ENCODE measurements around the gene PSMD4.
"Not testable (repeated sequence)": the region's sequence is repeated elsewhere in the genome, so short reads cannot be mapped to it uniquely, and the experiment has no call there.

PSMD4 gene

DNA sequence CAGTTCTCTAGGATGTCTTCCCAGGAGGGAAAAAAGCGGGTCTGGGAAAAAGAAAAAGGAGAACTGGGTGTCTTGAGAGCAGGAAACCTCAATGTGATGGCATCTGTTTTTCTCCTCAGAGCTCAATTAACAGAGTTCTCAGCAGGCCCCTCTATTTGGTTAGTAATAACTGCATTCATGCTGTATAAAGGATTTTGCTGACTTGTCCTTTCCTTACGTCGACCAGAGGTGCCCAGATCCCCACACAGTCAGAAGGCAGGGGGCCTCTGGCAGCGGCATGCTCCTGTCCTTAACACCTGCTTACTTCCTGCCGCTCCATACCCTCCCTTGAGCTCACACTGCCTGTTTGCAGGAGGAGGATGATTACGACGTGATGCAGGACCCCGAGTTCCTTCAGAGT is 12.3 kb downstream of the PSMD4 start:
- TF ChIP-seq, protein P1, sequence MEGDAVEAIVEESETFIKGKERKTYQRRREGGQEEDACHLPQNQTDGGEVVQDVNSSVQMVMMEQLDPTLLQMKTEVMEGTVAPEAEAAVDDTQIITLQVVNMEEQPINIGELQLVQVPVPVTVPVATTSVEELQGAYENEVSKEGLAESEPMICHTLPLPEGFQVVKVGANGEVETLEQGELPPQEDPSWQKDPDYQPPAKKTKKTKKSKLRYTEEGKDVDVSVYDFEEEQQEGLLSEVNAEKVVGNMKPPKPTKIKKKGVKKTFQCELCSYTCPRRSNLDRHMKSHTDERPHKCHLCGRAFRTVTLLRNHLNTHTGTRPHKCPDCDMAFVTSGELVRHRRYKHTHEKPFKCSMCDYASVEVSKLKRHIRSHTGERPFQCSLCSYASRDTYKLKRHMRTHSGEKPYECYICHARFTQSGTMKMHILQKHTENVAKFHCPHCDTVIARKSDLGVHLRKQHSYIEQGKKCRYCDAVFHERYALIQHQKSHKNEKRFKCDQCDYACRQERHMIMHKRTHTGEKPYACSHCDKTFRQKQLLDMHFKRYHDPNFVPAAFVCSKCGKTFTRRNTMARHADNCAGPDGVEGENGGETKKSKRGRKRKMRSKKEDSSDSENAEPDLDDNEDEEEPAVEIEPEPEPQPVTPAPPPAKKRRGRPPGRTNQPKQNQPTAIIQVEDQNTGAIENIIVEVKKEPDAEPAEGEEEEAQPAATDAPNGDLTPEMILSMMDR (IDR thresholded peaks at IDR 0.05; ENCODE audit: borderline replicate concordance, control extremely low read depth, extremely low read depth, insufficient read depth, missing control alignments), result no peak
- no peak for DNase-seq (ENCODE audit: low spot score)
- in situ Hi-C loops (cut with MboI; ENCODE audit: low sequenced_read_pairs, unreplicated experiment), result no loop called here

DNA sequence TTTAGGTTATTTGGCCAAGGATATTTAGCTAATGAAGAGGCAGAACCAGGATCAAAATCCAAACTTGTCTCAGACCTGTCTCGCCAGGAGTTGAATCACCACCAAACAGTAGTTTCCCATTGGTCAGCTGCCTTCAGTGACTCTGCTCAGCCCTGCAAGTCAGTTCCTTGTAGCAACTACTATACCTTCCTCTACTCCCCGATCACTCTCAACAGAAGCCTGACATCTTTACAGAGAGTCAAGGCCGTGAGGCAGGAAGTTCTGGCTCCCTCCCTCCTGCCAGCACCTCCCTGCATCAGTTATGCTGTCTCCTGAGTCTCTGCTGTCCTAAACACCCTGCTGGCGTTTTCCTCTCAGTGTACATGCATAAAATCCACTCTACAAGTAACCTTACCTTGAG is 13.2 kb downstream of the PSMD4 start:
- in situ Hi-C loops (cut with MboI; ENCODE audit: low sequenced_read_pairs, unreplicated experiment), result no loop called here
- no peak for DNase-seq (ENCODE audit: low spot score)
- TF ChIP-seq, protein P1 (IDR thresholded peaks at IDR 0.05; ENCODE audit: borderline replicate concordance, control extremely low read depth, extremely low read depth, insufficient read depth, missing control alignments), result no peak

DNA sequence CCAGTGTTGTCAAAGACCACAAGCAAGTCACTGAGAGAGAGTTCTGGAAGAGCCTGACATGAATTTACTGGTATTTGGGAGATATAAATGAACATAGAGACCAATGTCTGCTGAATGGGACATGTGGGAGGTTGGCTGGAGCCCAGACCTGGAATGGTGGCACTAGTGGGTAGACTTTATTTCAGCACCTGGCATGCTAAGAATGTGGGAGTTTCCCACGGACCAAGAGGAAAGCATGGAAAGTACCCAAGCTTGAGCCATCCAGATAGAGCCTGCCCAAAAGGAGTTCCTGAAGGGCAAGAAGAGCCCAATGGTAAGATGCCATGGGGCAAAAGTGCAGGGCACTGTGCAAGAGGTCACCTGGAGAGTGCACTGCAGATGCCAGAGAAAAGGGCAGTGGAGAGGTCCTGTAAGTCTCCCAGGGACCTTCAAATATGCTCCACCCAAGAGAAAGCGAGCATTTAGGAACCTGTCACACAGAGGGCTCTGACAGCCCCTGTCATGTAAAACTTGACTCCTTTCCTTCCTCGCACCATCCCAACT is 19.5 kb downstream of the PSMD4 start:
- in situ Hi-C loops (cut with MboI; ENCODE audit: low sequenced_read_pairs, unreplicated experiment), result no loop called here
- DNase-seq (ENCODE audit: low spot score), result no peak
- TF ChIP-seq, protein P1 (IDR thresholded peaks at IDR 0.05; ENCODE audit: borderline replicate concordance, control extremely low read depth, extremely low read depth, insufficient read depth, missing control alignments), result no peak

DNA sequence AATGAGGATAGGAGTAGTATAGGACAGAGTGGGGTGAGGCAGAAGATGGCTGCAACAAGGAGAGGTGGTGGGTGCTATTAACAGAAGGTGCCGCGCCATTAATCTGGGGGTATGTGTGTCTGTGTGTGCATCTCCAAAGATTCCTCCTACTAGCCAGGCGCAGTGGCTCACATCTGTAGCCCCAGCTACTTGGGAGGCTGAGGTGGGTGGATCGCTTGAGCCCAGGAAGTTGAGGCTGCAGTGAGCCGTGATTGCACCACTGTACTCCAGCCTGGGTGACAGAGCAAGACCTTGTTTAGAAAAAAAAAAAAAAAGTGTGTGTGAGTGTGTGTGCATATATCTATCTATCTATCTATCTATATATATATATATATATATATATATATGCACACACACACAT is 20.8 kb downstream of the PSMD4 start:
- DNase-seq (ENCODE audit: low spot score); in situ Hi-C loops (cut with MboI; ENCODE audit: low sequenced_read_pairs, unreplicated experiment): not testable (repeated sequence)

DNA sequence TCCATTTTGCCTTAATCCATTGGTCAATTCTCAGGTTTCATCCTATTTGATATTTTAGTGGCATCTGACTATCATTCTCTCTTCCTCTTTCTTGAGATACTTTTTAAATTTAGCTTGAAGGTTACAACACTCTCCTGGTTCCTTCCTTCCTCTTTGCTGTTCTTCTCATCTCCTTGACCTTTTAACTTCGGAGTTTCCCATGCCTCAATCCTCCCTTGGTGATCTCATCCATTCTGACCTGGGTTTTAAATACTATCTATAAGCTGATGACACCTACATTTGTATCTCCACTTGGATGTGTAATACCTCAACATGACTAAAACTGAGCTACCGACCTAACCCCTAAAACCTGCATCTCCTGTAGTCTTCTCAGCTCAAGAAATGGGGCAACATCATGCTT is 22.7 kb downstream of the PSMD4 start:
- in situ Hi-C loops (cut with MboI; ENCODE audit: low sequenced_read_pairs, unreplicated experiment), result no loop called here
- TF ChIP-seq, protein P1 (IDR thresholded peaks at IDR 0.05; ENCODE audit: borderline replicate concordance, control extremely low read depth, extremely low read depth, insufficient read depth, missing control alignments), result no peak
- peak; percentile 54 for DNase-seq (ENCODE audit: low spot score)

DNA sequence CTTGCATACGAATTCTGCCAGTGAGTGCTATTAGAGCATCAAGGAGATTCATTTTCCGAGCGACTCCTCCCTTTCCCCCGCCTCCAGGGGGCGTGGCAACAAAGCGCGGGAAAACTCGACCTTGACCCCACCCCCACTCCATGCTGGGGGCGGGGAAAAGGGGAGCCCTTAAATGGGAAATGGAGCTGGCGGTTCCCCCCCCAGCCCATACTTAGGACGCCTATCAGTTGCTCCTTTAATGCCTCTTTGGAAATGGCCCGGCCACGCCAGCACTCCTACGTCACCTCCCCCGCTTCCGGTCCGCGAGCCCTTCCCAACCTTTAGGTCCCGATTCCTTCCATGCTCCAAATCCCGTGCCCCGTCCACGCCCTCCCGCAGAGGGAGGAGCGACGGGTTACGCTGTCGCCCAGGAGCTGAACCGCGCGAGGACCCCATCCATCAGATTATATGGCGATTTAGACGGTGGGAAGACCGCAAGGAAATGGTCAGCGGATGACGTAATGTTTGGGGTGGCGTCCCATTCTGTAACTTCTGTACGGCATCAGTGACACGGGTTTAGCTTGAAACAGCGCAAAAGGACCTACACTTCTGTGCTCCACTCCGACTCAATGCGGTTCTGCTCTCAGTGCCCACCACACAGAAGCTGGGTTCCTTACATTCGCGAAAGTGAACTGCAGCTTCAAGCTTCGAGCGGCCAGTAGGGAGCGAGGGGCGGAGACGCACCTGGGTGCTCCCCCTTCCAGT is 26.9 kb downstream of the PSMD4 start:
- TF ChIP-seq, protein P1 (IDR thresholded peaks at IDR 0.05; ENCODE audit: borderline replicate concordance, control extremely low read depth, extremely low read depth, insufficient read depth, missing control alignments), result peak; percentile 32
- peak; percentile 93 for DNase-seq (ENCODE audit: low spot score)
- in situ Hi-C loops (cut with MboI; ENCODE audit: low sequenced_read_pairs, unreplicated experiment), result no loop called here

Data from GM13976 (cell line).